ENCODE data around the gene UBN2.

- TF ChIP-seq CTCF (optimal IDR thresholded peaks at IDR 0.05 in 1 of 3, IDR thresholded peaks at IDR 0.05 in 1 of 3, conservative IDR thresholded peaks at IDR 0.05 in 1 of 3; ENCODE audit: extremely low read depth in 1 of 3, insufficient read depth in 2 of 3, low read length in 3 of 3) (no peak), EZH2 (IDR thresholded peaks at IDR 0.05; ENCODE audit: low read length) (no peak)
Measured at GRCh38 chr7:139259142-139259541, 28.1 kb downstream of the UBN2 start.

All from keratinocyte (primary cell).